HG02763 (cell line): Measurements from ENCODE around the gene UBASH3B.
A peak's percentile ranks its signal among the peaks of the same experiment; 100 is the strongest.

Experiments used
- ATAC-seq: cut with Tn5 transposase; IDR thresholded peaks from one replicate; pipeline ENCODE4 v1.9.1; 2021; ENCODE audit warnings: mild to moderate bottlenecking, moderate library complexity; ENCODE audit not compliant: unreplicated experiment

The UBASH3B gene

GRCh38 chr11:122706291-122707088, 51.0 kb downstream of the UBASH3B start:
- no peak for ATAC-seq

- ATAC-seq: no peak
These were observed 51.6 kb downstream of the UBASH3B start for GRCh38 chr11:122707111-122707510.

GRCh38 chr11:122707901-122708300, 52.4 kb downstream of the UBASH3B start:
- no peak for ATAC-seq

- ATAC-seq: no peak
These were observed 53.7 kb downstream of the UBASH3B start for GRCh38 chr11:122709039-122709760.

GRCh38 chr11:122711362-122711761, 55.8 kb downstream of the UBASH3B start:
- ATAC-seq: no peak

- no peak for ATAC-seq
These were observed 56.4 kb downstream of the UBASH3B start for GRCh38 chr11:122711831-122712381.

- ATAC-seq: peak; percentile 36
These were observed 58.5 kb downstream of the UBASH3B start for GRCh38 chr11:122714004-122714403.

GRCh38 chr11:122714484-122714883, 59.0 kb downstream of the UBASH3B start:
- ATAC-seq: no peak

GRCh38 chr11:122715548-122716440, 60.3 kb downstream of the UBASH3B start:
- no peak for ATAC-seq

GRCh38 chr11:122717264-122717867, 61.8 kb downstream of the UBASH3B start:
- ATAC-seq: peak; percentile 79

- no peak for ATAC-seq
These were observed 64.8 kb downstream of the UBASH3B start for GRCh38 chr11:122720107-122720881.

- no peak for ATAC-seq
These were observed 65.9 kb downstream of the UBASH3B start for GRCh38 chr11:122721201-122721963.

- no peak for ATAC-seq
These were observed 66.4 kb downstream of the UBASH3B start for GRCh38 chr11:122721964-122722266.

- ATAC-seq: no peak
These were observed 67.6 kb downstream of the UBASH3B start for GRCh38 chr11:122723106-122723505.

GRCh38 chr11:122723576-122723975, 68.1 kb downstream of the UBASH3B start:
- no peak for ATAC-seq

- no peak for ATAC-seq
These were observed 69.0 kb downstream of the UBASH3B start for GRCh38 chr11:122724520-122724919.

- ATAC-seq: no peak
These were observed 70.5 kb downstream of the UBASH3B start for GRCh38 chr11:122726028-122726427.

GRCh38 chr11:122727101-122727929, 71.8 kb downstream of the UBASH3B start:
- ATAC-seq: peak; percentile 76
